H1 (cell line): ENCODE measurements around the gene EBF3. TPM values are rescaled to one million over a fixed set of nuclear protein-coding genes. Genes with fewer than 3 reads are reported as not detected.

Experiments
- CTCF ChIA-PET: fragments of 300-600 bp; sonication (Branson Sonifier 250); formaldehyde crosslinking; loops from one replicate; lab custom pipeline; 2021; ENCODE audit not compliant: partially characterized antibody; lab: Charles Lee
- POLR2A ChIA-PET: fragments of 300-600 bp; sonication (Branson Sonifier 250); formaldehyde crosslinking; loops from one replicate; lab custom pipeline; 2021; ENCODE audit warnings: inconsistent platforms; ENCODE audit not compliant: partially characterized antibody; lab: Charles Lee
- DNase-seq, 2 experiments: peaks; one replicate each; pipeline versions ENCODE4 v3.0.0 to v3.0.0-alpha.2; 2010 to 2022; ENCODE audit warnings: low spot score in 2 of 2, low read depth in 1 of 2, mixed read lengths in 1 of 2
- FAIRE-seq: peaks from 2 replicates; lab custom pipeline; 2011; peaks lifted over from hg19 to GRCh38; lab: Jason Lieb, UNC
- H2AFZ ChIP-seq: 2 replicates; pipeline ENCODE4 v1.8.1; 2012; ENCODE audit warnings: low read length, inconsistent platforms
- H2AK5ac ChIP-seq: 2 replicates; pipeline ENCODE4 v1.6.1; 2013; ENCODE audit warnings: low read depth, low read length
- H2BK120ac ChIP-seq: replicated peaks from 2 replicates; pipeline ENCODE3; 2013; ENCODE audit warnings: low read depth, low read length, inconsistent platforms
- H2BK12ac ChIP-seq: 2 replicates; pipeline ENCODE4 v1.6.1; 2013; ENCODE audit warnings: low read depth, low read length
- H2BK15ac ChIP-seq: 2 replicates; pipeline ENCODE4 v1.6.1; 2013; ENCODE audit warnings: low read length
- H2BK20ac ChIP-seq: 2 replicates; pipeline ENCODE4 v1.6.1; 2013; ENCODE audit warnings: low read length
- H2BK5ac ChIP-seq: 2 replicates; pipeline ENCODE4 v1.6.1; 2013; ENCODE audit warnings: low read depth, low read length
- H3K14ac ChIP-seq: 2 replicates; pipeline ENCODE4 v1.6.1; 2013; ENCODE audit warnings: inconsistent platforms; ENCODE audit not compliant: insufficient read length
- H3K18ac ChIP-seq: 2 replicates; pipeline ENCODE4 v1.6.1; 2013; ENCODE audit warnings: low read length; ENCODE audit errors: extremely low read depth
- H3K23ac ChIP-seq: 2 replicates; pipeline ENCODE4 v1.6.1; 2013; ENCODE audit warnings: inconsistent platforms; ENCODE audit not compliant: insufficient read length
- H3K23me2 ChIP-seq: 2 replicates; pipeline ENCODE4 v1.6.1; 2013; ENCODE audit warnings: low read depth, low read length
- H3K27ac ChIP-seq: 2 replicates; pipeline ENCODE4 v1.6.1; 2011; ENCODE audit warnings: low read depth, low read length, inconsistent platforms
- H3K27me3 ChIP-seq, 4 experiments: replicated peaks in 1 of 4; 1 replicate in 1 of 4; 2 replicates in 3 of 4; pipeline versions ENCODE4 v1.6.1 to v1.8.1; 2011 to 2013; ENCODE audit warnings: low read length in 3 of 4, mild to moderate bottlenecking in 3 of 4, inconsistent platforms in 2 of 4, mixed read lengths in 2 of 4, moderate library complexity in 1 of 4; ENCODE audit not compliant: control insufficient read depth in 3 of 4, insufficient read depth in 3 of 4; ENCODE audit errors: extremely low read depth in 1 of 4
- H3K36me3 ChIP-seq, 4 experiments: 2 replicates each; pipeline versions ENCODE4 v1.6.1 to v1.8.1; 2011 to 2013; ENCODE audit warnings: mild to moderate bottlenecking in 4 of 4, low read length in 3 of 4, moderate library complexity in 2 of 4, control low read depth in 1 of 4, inconsistent platforms in 1 of 4; ENCODE audit not compliant: insufficient read depth in 4 of 4, control insufficient read depth in 2 of 4
- H3K4ac ChIP-seq: replicated peaks from 2 replicates; pipeline ENCODE3; 2013; ENCODE audit warnings: low read length, low read depth, mixed read lengths, inconsistent platforms; ENCODE audit not compliant: insufficient read length
- H3K4me1 ChIP-seq, 4 experiments: replicated peaks in 1 of 4; 1 replicate in 1 of 4; 2 replicates in 3 of 4; pipeline versions ENCODE4 v1.6.1 to v1.8.1; 2011 to 2013; ENCODE audit warnings: low read length in 3 of 4, inconsistent platforms in 2 of 4, mixed read lengths in 1 of 4; ENCODE audit not compliant: insufficient read depth in 4 of 4, control insufficient read depth in 3 of 4
- H3K4me2 ChIP-seq, 2 experiments: 2 replicates each; pipeline versions ENCODE4 v1.6.1 to v1.8.1; 2011 to 2013; ENCODE audit warnings: low read depth in 2 of 2, low read length in 2 of 2, control low read depth in 1 of 2, inconsistent platforms in 1 of 2, mild to moderate bottlenecking in 1 of 2; ENCODE audit not compliant: insufficient read depth in 1 of 2
- H3K4me3 ChIP-seq, 4 experiments: fragments of 200-600, 300-600 bp in 1 of 4; sonication (generic), shearing (Covaris generic), sonication (Bioruptor Twin) in 1 of 4; 2 replicates each; pipeline versions ENCODE4 v1.5.1 to v1.8.1; 2011 to 2016; ENCODE audit warnings: low read length in 4 of 4, low read depth in 3 of 4, control low read depth in 2 of 4, inconsistent platforms in 2 of 4, mild to moderate bottlenecking in 2 of 4, mixed read lengths in 1 of 4, moderate library complexity in 1 of 4; ENCODE audit not compliant: insufficient read depth in 2 of 4; ENCODE audit errors: extremely low read depth in 1 of 4
- H3K56ac ChIP-seq: replicated peaks from 2 replicates; pipeline ENCODE3; 2013; ENCODE audit warnings: low read depth, mild to moderate bottlenecking, mixed read lengths, low read length, inconsistent platforms; ENCODE audit not compliant: insufficient read length
- H3K79me1 ChIP-seq: 2 replicates; pipeline ENCODE4 v1.6.1; 2013; ENCODE audit warnings: low read depth, low read length, control low read depth
- H3K79me2 ChIP-seq, 2 experiments: 2 replicates each; pipeline versions ENCODE4 v1.6.1 to v1.8.1; 2012 to 2013; ENCODE audit warnings: low read length in 2 of 2, mild to moderate bottlenecking in 2 of 2, inconsistent platforms in 1 of 2; ENCODE audit not compliant: insufficient read depth in 2 of 2, control insufficient read depth in 1 of 2
- H3K9ac ChIP-seq, 4 experiments: replicated peaks in 1 of 4; 1 replicate in 1 of 4; 2 replicates in 3 of 4; pipeline versions ENCODE4 v1.6.1 to v1.8.1; 2011 to 2013; ENCODE audit warnings: low read depth in 3 of 4, low read length in 3 of 4, control low read depth in 2 of 4, mild to moderate bottlenecking in 2 of 4, moderate library complexity in 2 of 4, inconsistent platforms in 1 of 4; ENCODE audit errors: extremely low read depth in 1 of 4
- H3K9me3 ChIP-seq, 2 experiments: 2 replicates each; pipeline versions ENCODE4 v1.6.1 to v1.8.1; 2012 to 2013; ENCODE audit warnings: mild to moderate bottlenecking in 2 of 2, moderate library complexity in 2 of 2, control low read depth in 1 of 2, inconsistent platforms in 1 of 2, low read depth in 1 of 2, low read length in 1 of 2, mixed read lengths in 1 of 2; ENCODE audit not compliant: insufficient read depth in 2 of 2
- H4K20me1 ChIP-seq, 2 experiments: replicated peaks in 1 of 2; 2 replicates each; pipeline versions ENCODE3 to v1.8.1; 2011 to 2013; ENCODE audit warnings: inconsistent platforms in 2 of 2, low read length in 2 of 2, mild to moderate bottlenecking in 1 of 2; ENCODE audit not compliant: insufficient read depth in 2 of 2, control insufficient read depth in 1 of 2
- H4K5ac ChIP-seq: 2 replicates; pipeline ENCODE4 v1.6.1; 2013; ENCODE audit warnings: low read length, low read depth, mixed read lengths, inconsistent platforms; ENCODE audit not compliant: insufficient read length
- H4K8ac ChIP-seq: 2 replicates; pipeline ENCODE4 v1.8.0; 2013; ENCODE audit warnings: mild to moderate bottlenecking, moderate library complexity, low read length, inconsistent platforms; ENCODE audit not compliant: insufficient read depth; ENCODE audit errors: extremely low read depth
- H4K91ac ChIP-seq: replicated peaks from 2 replicates; pipeline ENCODE3; 2013; ENCODE audit warnings: low read length, mixed read lengths, inconsistent platforms; ENCODE audit not compliant: insufficient read length
- SIX5 ChIP-seq: IDR thresholded peaks from 2 replicates; pipeline ENCODE4 v1.6.1; 2011; ENCODE audit warnings: mild to moderate bottlenecking, low read depth, low read length
- WGBS, 2 experiments: shearing (Covaris generic) in 1 of 2; methylation state at CpG; one replicate each; pipeline versions ENCODE4 v1.1.6 to v1.1.7; 2013 to 2015; ENCODE audit warnings: low lambda C conversion rate in 2 of 2, mixed read lengths in 2 of 2, inconsistent platforms in 1 of 2, low coverage in 1 of 2, missing lambda C conversion rate in 1 of 2; ENCODE audit not compliant: insufficient replicate concordance in 2 of 2, insufficient coverage in 1 of 2, insufficient read length in 1 of 2; ENCODE audit errors: extremely low coverage in 1 of 2, missing lambda C conversion rate in 1 of 2; 5-methylcytosine and 5-hydroxymethylcytosine counted together
- polyA plus RNA-seq, 7 experiments: library from polyadenylated mRNA; depleted of rRNA in 3 of 7; stranded (reverse) in 5 of 7; unstranded in 2 of 7; fragments of >200 nt in 5 of 7; fragments of 200-250 nt in 2 of 7; gene quantifications; 1 replicate in 5 of 7; 2 replicates in 1 of 7; 4 replicates in 1 of 7; pipeline versions ENCODE4 v1.2.1 to v1.2.3, GENCODE V29; 2011 to 2013; ENCODE audit warnings: missing spikeins in 2 of 7, mixed read lengths in 2 of 7
- total RNA-seq: library from RNA; stranded (reverse); fragmentation: NEBNext Ultra II Directional; extraction: Animal tissue kit (Norgen Biotek cat#: 25700); gene quantifications from 2 replicates; pipeline ENCODE4 v1.2.1, GENCODE V29; 2021

EBF3 gene
- total and polyA plus RNA-seq, 2 of the 8 experiments (the other 6 are each of a cell fraction or from before 2014, with no cell fraction given) = 0.08 to 0.26 TPM

DNA sequence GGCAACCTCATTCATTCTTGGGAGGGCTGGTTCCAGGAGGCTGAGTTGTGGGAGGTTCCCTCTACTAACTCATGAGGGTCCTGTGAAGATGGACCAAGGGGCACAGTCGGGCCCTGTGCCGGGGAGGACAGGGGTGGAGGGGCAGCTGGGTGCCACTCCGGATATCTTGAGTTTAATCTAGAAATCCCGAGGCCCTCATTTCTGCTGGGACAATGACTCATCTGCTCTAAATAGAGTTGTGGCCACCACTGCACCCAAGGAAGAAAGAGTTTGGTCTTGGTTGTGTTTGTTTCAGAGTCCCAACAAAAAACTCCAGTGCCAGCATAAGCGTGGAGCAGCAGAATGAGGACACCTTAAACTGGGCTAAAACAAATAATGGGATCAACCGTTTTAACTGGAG, 82.4 kb downstream of the EBF3 start:
- Histone ChIP-seq H3K14ac (no peak overlapping the region), H2AFZ (no peak overlapping the region), H3K56ac (no peak overlapping the region), H3K23me2 (no peaks in the 10 kb centered on the region), H3K23ac (no peak overlapping the region), H2BK5ac (no peak overlapping the region), H3K18ac (no peak overlapping the region), H4K8ac (no peak overlapping the region), H3K4me3 (no peak overlapping the region), H4K20me1 (peaks cover 0 to 4% of the 10 kb centered on the region in 2 experiments), H3K9me3 (no peaks in the 10 kb centered on the region), H2BK12ac (no peak overlapping the region), H3K4me1 (no peaks in the 10 kb centered on the region; a peak in 1 of 7 replicates), H3K4me2 (no peak overlapping the region), H2BK15ac (no peak overlapping the region), H4K91ac (no peak overlapping the region), H3K79me2 (no peaks in the 10 kb centered on the region), H3K9ac (no peak overlapping the region), H2BK120ac (no peak overlapping the region), H3K4ac (no peak overlapping the region), H2AK5ac (no peak overlapping the region), H2BK20ac (no peak overlapping the region), H3K79me1 (no peaks in the 10 kb centered on the region), H3K27ac (no peak overlapping the region), H3K36me3 (no peaks in the 10 kb centered on the region), H4K5ac (no peak overlapping the region), H3K27me3 (no peaks in the 10 kb centered on the region)
- WGBS, 2 experiments = 96% methylated on average over 6 of the region's 6 CpGs; no CpG with 5 or more reads in 1 of the 2 experiments
- no peak for TF ChIP-seq SIX5
- ChIA-PET CTCF (interaction anchor here (1.6 to 16.4 kb wide), 4 partner anchors 10 to 76 kb away, joined by 4 to 131 read pairs (median 64); no protein-coding TSS in a partner anchor), POLR2A (no interaction called here)
- FAIRE-seq (no peak), DNase-seq (no peak)
